ENCODE measurements around the gene TMEM97. TPM values are rescaled to one million over a fixed set of nuclear protein-coding genes. Genes with fewer than 3 reads are reported as not detected.

TMEM97 gene
- total and polyA plus RNA-seq, 2 experiments from 2014 or later, result 63.6 to 66.9 TPM

- H3K9me2 ChIP-seq (replicated peaks; ENCODE audit: insufficient read depth), result no peaks in the 10 kb centered on the region
- no peaks in the 10 kb centered on the region for H3K36me3 ChIP-seq (replicated peaks; ENCODE audit: insufficient read depth, low read depth)
- no peak overlapping the region for H3K4me3 ChIP-seq
- WGBS (ENCODE audit: low lambda C conversion rate, missing lambda C conversion rate), result 96% methylated on average over 6 of the region's 6 CpGs
- H3K27ac ChIP-seq, result no peak overlapping the region
- no peaks in the 10 kb centered on the region for H3K4me1 ChIP-seq (ENCODE audit: insufficient read depth)
- H3K27me3 ChIP-seq, result no peaks in the 10 kb centered on the region
- DNase-seq (ENCODE audit: low spot score), result no peak
- H3K9me3 ChIP-seq (ENCODE audit: low read depth), result no peaks in the 10 kb centered on the region
- no peak overlapping the region for H2AFZ ChIP-seq
- no peak overlapping the region for H3K4me2 ChIP-seq
- no peaks in the 10 kb centered on the region for H3K79me2 ChIP-seq
- H4K20me1 ChIP-seq (ENCODE audit: insufficient read depth, poor library complexity, severe bottlenecking), result no peaks in the 10 kb centered on the region
- TF ChIP-seq CTCF (IDR thresholded peaks at IDR 0.05; ENCODE audit: poor library complexity), result no peak
- TF ChIP-seq EZH2 (IDR thresholded peaks at IDR 0.05; ENCODE audit: borderline replicate concordance), result no peak
- TF ChIP-seq EZH2phosphoT487 (IDR thresholded peaks at IDR 0.05; ENCODE audit: low read depth, severe bottlenecking, unreplicated experiment), result no peak
Measured at GRCh38 chr17:28293994-28294393, 25.0 kb upstream of the TMEM97 start.

- Histone ChIP-seq H3K4me1 (ENCODE audit: insufficient read depth) (no peaks in the 10 kb centered on the region), H3K9me3 (ENCODE audit: low read depth) (no peaks in the 10 kb centered on the region), H3K4me2 (no peak overlapping the region), H3K79me2 (no peaks in the 10 kb centered on the region), H4K20me1 (ENCODE audit: insufficient read depth, poor library complexity, severe bottlenecking) (no peaks in the 10 kb centered on the region), H3K27me3 (no peaks in the 10 kb centered on the region), H2AFZ (no peak overlapping the region), H3K9me2 (replicated peaks; ENCODE audit: insufficient read depth) (no peaks in the 10 kb centered on the region), H3K36me3 (replicated peaks; ENCODE audit: insufficient read depth, low read depth) (no peaks in the 10 kb centered on the region), H3K4me3 (no peak overlapping the region), H3K27ac (no peak overlapping the region)
- DNase-seq (ENCODE audit: low spot score), result no peak
- TF ChIP-seq EZH2phosphoT487 (IDR thresholded peaks at IDR 0.05; ENCODE audit: low read depth, severe bottlenecking, unreplicated experiment) (no peak), EZH2 (IDR thresholded peaks at IDR 0.05; ENCODE audit: borderline replicate concordance) (no peak), CTCF (IDR thresholded peaks at IDR 0.05; ENCODE audit: poor library complexity) (no peak)
- 80% methylated on average over 3 of the region's 3 CpGs for WGBS (ENCODE audit: low lambda C conversion rate, missing lambda C conversion rate)
Measured at GRCh38 chr17:28295677-28296578, 23.1 kb upstream of the TMEM97 start.

- Histone ChIP-seq H3K79me2 (no peaks in the 10 kb centered on the region), H3K9me2 (replicated peaks; ENCODE audit: insufficient read depth) (no peaks in the 10 kb centered on the region), H3K4me2 (no peak overlapping the region), H3K27ac (no peak overlapping the region), H3K36me3 (replicated peaks; ENCODE audit: insufficient read depth, low read depth) (no peaks in the 10 kb centered on the region), H3K9me3 (ENCODE audit: low read depth) (no peaks in the 10 kb centered on the region), H4K20me1 (ENCODE audit: insufficient read depth, poor library complexity, severe bottlenecking) (no peaks in the 10 kb centered on the region), H3K4me3 (no peak overlapping the region), H3K4me1 (ENCODE audit: insufficient read depth) (no peaks in the 10 kb centered on the region), H3K27me3 (no peaks in the 10 kb centered on the region), H2AFZ (no peak overlapping the region)
- DNase-seq (ENCODE audit: low spot score), result no peak
- 74% methylated on average over 3 of the region's 3 CpGs for WGBS (ENCODE audit: low lambda C conversion rate, missing lambda C conversion rate)
- no peak for TF ChIP-seq EZH2 (IDR thresholded peaks at IDR 0.05; ENCODE audit: borderline replicate concordance)
- no peak for TF ChIP-seq EZH2phosphoT487 (IDR thresholded peaks at IDR 0.05; ENCODE audit: low read depth, severe bottlenecking, unreplicated experiment)
- TF ChIP-seq CTCF (IDR thresholded peaks at IDR 0.05; ENCODE audit: poor library complexity), result no peak
Measured at GRCh38 chr17:28298449-28298848, 20.6 kb upstream of the TMEM97 start.

Data from hepatocyte (in vitro differentiated cells).